Mesendoderm (in vitro differentiated cells): ENCODE results near the gene ZNF90. TPM values are rescaled to one million over a fixed set of nuclear protein-coding genes. Genes with fewer than 3 reads are reported as not detected.

Experiments
- DNase-seq: peaks from one replicate; pipeline ENCODE4 v3.0.0; 2013
- H2AK5ac ChIP-seq: 2 replicates; pipeline ENCODE4 v1.6.1; 2013; ENCODE audit warnings: low read length, inconsistent platforms
- H2BK120ac ChIP-seq: 2 replicates; pipeline ENCODE4 v1.6.1; 2013; ENCODE audit warnings: low read depth, mild to moderate bottlenecking, low read length, moderate library complexity, mixed read lengths
- H2BK15ac ChIP-seq: replicated peaks from 2 replicates; pipeline ENCODE4 v1.6.1; 2013; ENCODE audit warnings: low read depth, mild to moderate bottlenecking, moderate library complexity
- H2BK5ac ChIP-seq: 2 replicates; pipeline ENCODE4 v1.6.1; 2013; ENCODE audit warnings: low read length, inconsistent platforms
- H3K18ac ChIP-seq: 2 replicates; pipeline ENCODE4 v1.6.1; 2013; ENCODE audit warnings: mild to moderate bottlenecking, low read length, mixed read lengths
- H3K23ac ChIP-seq: one replicate; pipeline ENCODE4 v1.6.1; 2013; ENCODE audit warnings: low read length
- H3K27ac ChIP-seq: 2 replicates; pipeline ENCODE4 v1.5.1; 2013; ENCODE audit warnings: low read depth, mild to moderate bottlenecking, inconsistent platforms, low read length, moderate library complexity
- H3K27me3 ChIP-seq: 2 replicates; pipeline ENCODE4 v1.6.1; 2013; ENCODE audit warnings: low read length, control low read depth, mild to moderate bottlenecking, inconsistent platforms; ENCODE audit not compliant: insufficient read depth, poor library complexity
- H3K36me3 ChIP-seq: 2 replicates; pipeline ENCODE4 v1.6.1; 2013; ENCODE audit warnings: low read length, inconsistent platforms; ENCODE audit not compliant: control insufficient read depth, insufficient read depth
- H3K4ac ChIP-seq: one replicate; pipeline ENCODE4 v1.6.1; 2013; ENCODE audit warnings: low read depth, mild to moderate bottlenecking, low read length, moderate library complexity
- H3K4me1 ChIP-seq: 2 replicates; pipeline ENCODE4 v1.6.1; 2013; ENCODE audit warnings: low read depth, low read length, inconsistent platforms; ENCODE audit not compliant: control insufficient read depth
- H3K4me2 ChIP-seq: 2 replicates; pipeline ENCODE4 v1.6.1; 2013; ENCODE audit warnings: low read length
- H3K4me3 ChIP-seq: 2 replicates; pipeline ENCODE4 v1.5.1; 2013; ENCODE audit warnings: mild to moderate bottlenecking, low read length
- H3K56ac ChIP-seq: one replicate; pipeline ENCODE4 v1.6.1; 2013; ENCODE audit warnings: low read length
- H3K79me1 ChIP-seq: 2 replicates; pipeline ENCODE4 v1.6.1; 2013; ENCODE audit warnings: low read length, inconsistent platforms
- H3K79me2 ChIP-seq: 2 replicates; pipeline ENCODE4 v1.6.1; 2013; ENCODE audit warnings: mild to moderate bottlenecking, low read length; ENCODE audit not compliant: control insufficient read depth, insufficient read depth
- H3K9ac ChIP-seq: 2 replicates; pipeline ENCODE4 v1.6.1; 2013; ENCODE audit warnings: low read length, inconsistent platforms
- H4K5ac ChIP-seq: one replicate; pipeline ENCODE4 v1.6.1; 2013; ENCODE audit warnings: low read length
- H4K8ac ChIP-seq: one replicate; pipeline ENCODE4 v1.6.1; 2013; ENCODE audit warnings: low read depth, mild to moderate bottlenecking, control low read depth, low read length, moderate library complexity
- WGBS: extraction: QIAGEN DNeasy Blood & Tissue Kit; methylation state at CpG from one replicate; pipeline ENCODE4 v1.1.7; 2013; ENCODE audit warnings: low lambda C conversion rate, missing lambda C conversion rate; ENCODE audit not compliant: insufficient coverage; ENCODE audit errors: extremely low coverage; 5-methylcytosine and 5-hydroxymethylcytosine counted together
- small RNA-seq: library from polyadenylated mRNA; stranded (forward); fragments of <200 nt; extraction: miRNeasy Mini kit (QIAGEN cat#:217004); gene quantifications from one replicate; pipeline ENCODE3, GENCODE V24; 2013; ENCODE audit not compliant: insufficient read depth

The ZNF90 gene

DNA sequence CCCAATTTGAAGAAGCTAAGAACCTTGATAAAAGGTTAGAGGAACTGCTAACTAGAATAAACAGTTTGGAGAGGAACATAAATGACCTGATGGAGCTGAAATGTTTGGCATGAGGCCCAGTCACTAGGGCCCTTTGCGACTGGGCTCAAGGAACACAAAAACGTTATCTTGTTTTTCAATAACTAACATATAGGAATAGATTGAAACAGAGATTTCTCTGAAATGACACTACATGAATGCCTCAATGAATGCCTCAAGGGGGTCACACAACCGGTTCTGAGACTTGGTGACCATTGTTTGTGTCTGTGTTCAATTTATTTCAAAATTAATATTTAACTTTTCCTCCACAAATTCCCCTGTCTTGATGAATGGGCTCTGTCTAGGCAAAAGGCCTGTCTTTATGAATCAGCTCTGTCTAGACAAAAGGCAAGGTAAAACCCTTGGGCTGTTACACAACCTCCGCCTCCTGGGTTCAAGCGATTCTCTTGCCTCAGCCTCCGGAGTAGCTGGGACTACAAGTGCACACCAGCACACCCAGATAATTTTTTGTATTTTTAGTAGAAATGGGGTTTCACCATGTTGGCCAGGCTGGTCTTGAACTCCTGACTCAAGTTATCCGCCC lies 88.3 kb downstream of the ZNF90 start:
- H3K27ac ChIP-seq: no peak overlapping the region
- H3K56ac ChIP-seq: no peak overlapping the region
- no peak overlapping the region for H4K8ac ChIP-seq
- no peak overlapping the region for H4K5ac ChIP-seq
- H3K4me3 ChIP-seq: no peak overlapping the region
- no peak overlapping the region for H3K18ac ChIP-seq
- H3K4me2 ChIP-seq: no peak overlapping the region
- H3K79me2 ChIP-seq: peaks cover 18% of the 10 kb centered on the region
- no peaks in the 10 kb centered on the region for H3K4me1 ChIP-seq
- no peak overlapping the region for H2BK5ac ChIP-seq
- H3K79me1 ChIP-seq: peaks cover 2% of the 10 kb centered on the region
- H3K36me3 ChIP-seq: no peaks in the 10 kb centered on the region
- H2BK15ac ChIP-seq: no peak overlapping the region
- no peak overlapping the region for H3K23ac ChIP-seq
- WGBS: no CpG with 5 or more reads among the region's 7 CpGs
- no peak overlapping the region for H3K9ac ChIP-seq
- no peak overlapping the region for H3K4ac ChIP-seq
- H2AK5ac ChIP-seq: no peak overlapping the region
- H3K27me3 ChIP-seq: no peaks in the 10 kb centered on the region
- DNase-seq: no peak
- H2BK120ac ChIP-seq: no peak overlapping the region

DNA sequence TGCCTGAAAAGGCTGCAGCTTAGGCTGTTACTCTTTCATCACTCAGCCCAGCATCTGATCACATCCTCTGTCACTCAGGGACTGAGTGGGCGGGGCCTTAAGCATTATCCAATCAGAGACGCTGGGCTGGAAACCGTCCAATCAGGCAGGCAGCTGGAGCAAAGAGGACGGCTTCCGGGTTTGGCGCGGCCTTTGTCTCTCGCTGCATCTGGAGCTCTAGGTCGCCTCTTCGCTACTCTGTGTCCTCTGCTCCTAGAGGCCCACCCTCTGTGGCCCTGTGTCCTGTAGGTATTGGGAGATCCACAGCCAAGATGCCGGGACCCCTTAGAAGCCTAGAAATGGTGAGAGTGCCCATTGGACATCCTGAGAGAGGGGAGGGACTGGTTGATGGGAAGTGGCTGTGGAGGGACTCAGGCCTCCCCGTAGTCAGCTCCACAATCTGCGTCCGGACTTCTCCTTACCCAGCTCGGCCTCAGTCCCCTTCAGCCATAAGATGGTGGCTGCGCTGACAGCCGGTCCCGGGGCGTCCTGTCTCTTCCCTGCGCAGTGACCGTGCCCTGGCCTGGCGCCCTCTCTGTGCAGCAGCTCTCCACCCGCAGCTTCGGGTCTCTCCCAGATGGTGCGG lies 89.3 kb downstream of the ZNF90 start, which contains the start of gene ZNF486:
Gene ZNF486 (plus strand): TSS at position 195 of the 625 bp plus-strand sequence. CDS start 117 bp downstream, at position 312.
- no CpG with 5 or more reads among the region's 25 CpGs for WGBS
- Histone ChIP-seq H3K27ac (peak within 1 kb of the TSS; percentile 7), H3K27me3 (no peaks in the 10 kb centered on the region), H3K23ac (no peak within 1 kb of the TSS), H3K4me3 (peak within 1 kb of the TSS; percentile 96), H3K56ac (peak within 1 kb of the TSS; percentile 78), H3K4ac (peak within 1 kb of the TSS; percentile 87), H2BK15ac (no peak within 1 kb of the TSS), H4K8ac (no peak within 1 kb of the TSS), H3K79me1 (peaks cover 5% of the 10 kb centered on the region), H3K36me3 (peaks cover 2% of the 10 kb centered on the region), H3K18ac (peak within 1 kb of the TSS; percentile 93), H3K79me2 (peaks cover 26% of the 10 kb centered on the region), H2AK5ac (no peak within 1 kb of the TSS), H2BK5ac (peak within 1 kb of the TSS; percentile 54), H4K5ac (no peak within 1 kb of the TSS), H3K4me2 (peak within 1 kb of the TSS; percentile 73), H2BK120ac (no peak within 1 kb of the TSS), H3K9ac (peak within 1 kb of the TSS; percentile 98), H3K4me1 (no peaks in the 10 kb centered on the region)
- DNase-seq: peak; percentile 100

DNA sequence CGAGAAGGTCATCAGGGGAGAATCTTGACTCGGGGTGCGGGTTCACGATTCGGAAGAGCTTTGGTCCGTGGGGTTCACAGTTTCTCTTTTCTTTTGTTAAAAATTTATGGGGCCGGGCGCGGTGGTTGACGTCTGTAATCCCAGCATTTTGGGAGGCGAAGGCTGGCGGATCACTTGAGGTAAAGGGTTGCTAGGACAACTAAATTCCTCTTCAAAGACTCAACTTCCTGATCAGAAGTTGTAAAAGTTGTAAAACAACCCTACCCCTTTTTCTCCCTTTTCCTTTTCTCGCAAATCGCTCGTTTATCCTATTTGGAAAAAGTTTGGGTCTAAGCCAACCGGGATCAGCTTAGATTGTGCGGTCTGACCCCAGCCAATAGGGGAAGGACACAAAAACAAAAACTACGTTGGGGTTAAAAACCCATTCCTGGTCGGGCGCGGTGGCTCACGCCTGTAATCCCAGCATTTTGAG lies 89.9 kb downstream of the ZNF90 start:
- H2AK5ac ChIP-seq: no peak overlapping the region
- peaks cover 2% of the 10 kb centered on the region for H3K36me3 ChIP-seq
- no peaks in the 10 kb centered on the region for H3K4me1 ChIP-seq
- peak overlapping the region; percentile 93 for H3K18ac ChIP-seq
- H3K4me3 ChIP-seq: peak overlapping the region; percentile 96
- peak; percentile 61 for DNase-seq
- H2BK5ac ChIP-seq: no peak overlapping the region
- H4K8ac ChIP-seq: no peak overlapping the region
- peaks cover 5% of the 10 kb centered on the region for H3K79me1 ChIP-seq
- no peak overlapping the region for H2BK120ac ChIP-seq
- peak overlapping the region; percentile 7 for H3K27ac ChIP-seq
- H3K4me2 ChIP-seq: peak overlapping the region; percentile 73
- H3K23ac ChIP-seq: no peak overlapping the region
- no peaks in the 10 kb centered on the region for H3K27me3 ChIP-seq
- no peak overlapping the region for H4K5ac ChIP-seq
- H3K79me2 ChIP-seq: peaks cover 28% of the 10 kb centered on the region
- H3K56ac ChIP-seq: peak overlapping the region; percentile 78
- H3K4ac ChIP-seq: peak overlapping the region; percentile 87
- H2BK15ac ChIP-seq: no peak overlapping the region
- WGBS: no CpG with 5 or more reads among the region's 22 CpGs
- peak overlapping the region; percentile 98 for H3K9ac ChIP-seq

Small RNA genes lying within 50 kb of the gene (small RNA-seq; reads per million reads assigned to genes)
- gene AC006539.3: not detected
